NCI-H748 treated with DMSO at 0.1 percent for 48 hours (cell line): ENCODE data around the gene OR2AE1.
"Not testable (repeated sequence)": the region's sequence is repeated elsewhere in the genome, so short reads cannot be mapped to it uniquely, and the experiment has no call there.

Experiments
- DNase-seq: peaks from one replicate; lab custom pipeline; 2025; lab: John Stamatoyannopoulos, UW

Gene OR2AE1, protein sequence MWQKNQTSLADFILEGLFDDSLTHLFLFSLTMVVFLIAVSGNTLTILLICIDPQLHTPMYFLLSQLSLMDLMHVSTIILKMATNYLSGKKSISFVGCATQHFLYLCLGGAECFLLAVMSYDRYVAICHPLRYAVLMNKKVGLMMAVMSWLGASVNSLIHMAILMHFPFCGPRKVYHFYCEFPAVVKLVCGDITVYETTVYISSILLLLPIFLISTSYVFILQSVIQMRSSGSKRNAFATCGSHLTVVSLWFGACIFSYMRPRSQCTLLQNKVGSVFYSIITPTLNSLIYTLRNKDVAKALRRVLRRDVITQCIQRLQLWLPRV

DNA sequence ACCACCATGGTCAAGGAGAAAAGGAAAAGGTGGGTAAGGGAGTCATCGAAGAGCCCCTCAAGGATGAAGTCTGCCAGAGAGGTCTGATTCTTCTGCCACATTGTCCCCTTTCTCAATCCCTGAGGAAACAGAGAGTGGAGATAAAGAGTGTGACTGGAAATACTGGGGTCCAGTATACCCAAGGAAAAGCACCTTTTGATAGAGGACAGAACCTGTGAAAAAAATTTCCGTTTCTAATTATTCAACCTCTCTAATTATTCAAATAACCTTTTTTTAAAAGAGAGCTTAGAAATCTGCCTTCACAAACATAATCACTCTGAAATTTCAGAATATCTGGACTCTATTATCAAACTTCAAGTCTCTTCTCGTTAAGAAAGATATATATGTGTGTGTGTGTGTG, at the start of gene OR2AE1:
TSS of gene OR2AE1 (minus strand) at position 101 of the 400 bp plus-strand sequence. CDS start at position 101, 0 bp downstream.
- no peak for DNase-seq

DNA sequence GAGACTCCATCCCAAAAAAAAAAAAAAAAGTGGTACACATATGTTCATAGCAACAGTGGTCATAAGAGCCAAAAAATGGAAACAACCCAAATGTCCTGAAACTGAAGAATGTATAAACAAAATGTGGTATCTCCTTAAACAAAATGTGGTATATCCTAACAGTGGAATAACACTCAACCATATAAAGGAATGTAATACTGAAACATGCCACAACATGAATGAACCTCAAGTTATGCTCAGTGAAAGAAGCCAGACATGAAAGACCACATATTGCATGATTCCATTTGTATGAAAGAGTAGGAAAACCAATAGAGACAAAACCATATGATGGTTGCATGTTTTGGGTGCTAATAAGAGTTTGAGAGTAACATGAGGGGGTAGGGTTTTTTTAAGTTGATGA, 49.5 kb upstream of the OR2AE1 start:
- no peak for DNase-seq

DNA sequence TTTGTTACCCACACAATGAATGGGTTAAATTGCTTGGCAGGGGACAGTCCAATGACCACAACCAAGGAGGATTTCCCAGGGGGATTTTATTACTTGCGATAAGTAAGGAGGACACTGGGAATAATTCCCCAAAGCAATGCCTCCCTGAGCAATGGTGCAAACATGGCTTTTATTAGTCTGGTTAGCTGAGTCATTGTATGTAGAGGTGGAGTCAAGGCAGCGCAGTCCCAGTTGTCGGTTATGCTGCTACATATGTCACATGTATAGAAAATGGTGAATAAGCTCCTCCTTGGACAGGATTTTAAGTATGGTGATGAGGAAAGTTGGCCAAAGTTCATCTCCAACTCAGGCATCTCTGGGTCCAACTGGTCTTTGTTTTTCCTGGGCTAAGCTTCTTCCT, 46.4 kb upstream of the OR2AE1 start:
- DNase-seq = no peak

- DNase-seq = no peak
Observed at GRCh38 chr7:99920149-99920548, 43.3 kb upstream of the OR2AE1 start.

DNA sequence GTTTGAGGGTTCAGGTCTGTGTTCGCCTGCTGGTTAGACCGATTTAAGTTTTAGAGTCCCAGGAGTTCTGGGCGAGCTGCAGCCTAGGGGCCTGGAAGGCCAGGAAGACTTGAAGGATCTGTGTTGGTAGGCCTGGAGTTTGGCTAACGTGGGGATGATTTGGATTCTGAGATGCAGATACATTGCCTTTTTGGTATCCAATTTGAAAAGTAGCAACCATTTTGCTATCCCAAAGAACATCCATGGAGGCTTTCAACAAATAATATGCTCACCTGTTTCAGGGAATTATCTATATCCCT, 42.9 kb upstream of the OR2AE1 start:
- DNase-seq = no peak

DNA sequence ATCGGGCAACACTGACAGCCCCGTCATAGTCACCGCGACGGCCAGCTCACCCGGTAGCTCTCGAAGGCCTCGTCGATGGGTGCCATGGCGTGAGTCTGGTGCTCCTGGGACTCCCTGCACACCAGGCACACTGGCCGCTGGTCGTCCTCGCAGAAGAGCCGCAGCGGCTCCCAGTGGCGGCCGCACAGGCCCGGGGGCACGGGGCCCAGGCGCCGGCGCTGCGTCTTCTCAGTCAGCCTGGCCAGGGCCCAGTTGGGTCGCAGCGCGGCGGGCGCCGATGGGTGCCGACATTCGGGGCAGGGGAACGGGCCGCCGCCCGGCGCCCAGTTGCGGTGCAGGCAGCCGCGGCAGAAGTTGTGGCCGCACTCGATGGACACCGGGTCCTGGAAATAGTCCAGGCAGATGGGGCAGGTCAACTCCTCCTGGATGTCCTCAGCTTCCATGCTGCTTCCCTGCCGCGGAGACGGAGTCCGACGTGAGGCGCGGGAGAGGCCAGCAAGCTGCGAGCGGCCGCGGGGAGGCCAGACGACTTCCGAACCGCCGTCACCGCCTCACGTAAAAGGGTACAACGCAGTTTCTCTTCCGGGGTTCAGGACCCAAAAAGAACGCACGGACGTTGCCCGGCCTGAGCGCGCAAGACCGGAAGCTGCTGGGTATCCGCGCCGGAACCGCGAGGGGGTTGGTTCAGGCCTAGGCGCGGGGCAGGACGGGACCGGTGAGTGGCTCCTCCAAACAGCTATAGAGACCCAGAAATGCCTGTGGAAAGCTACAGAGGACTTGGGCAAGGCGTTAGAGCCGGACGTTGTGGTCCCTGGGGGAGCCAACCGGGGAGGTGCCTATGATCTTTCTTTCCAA, 42.4 kb upstream of the OR2AE1 start, which contains the start of gene TRIM4:
TSS of gene TRIM4 (minus strand) at position 572 of the 855 bp plus-strand sequence. CDS start at position 443, 129 bp downstream.
- peak; percentile 58 for DNase-seq

DNA sequence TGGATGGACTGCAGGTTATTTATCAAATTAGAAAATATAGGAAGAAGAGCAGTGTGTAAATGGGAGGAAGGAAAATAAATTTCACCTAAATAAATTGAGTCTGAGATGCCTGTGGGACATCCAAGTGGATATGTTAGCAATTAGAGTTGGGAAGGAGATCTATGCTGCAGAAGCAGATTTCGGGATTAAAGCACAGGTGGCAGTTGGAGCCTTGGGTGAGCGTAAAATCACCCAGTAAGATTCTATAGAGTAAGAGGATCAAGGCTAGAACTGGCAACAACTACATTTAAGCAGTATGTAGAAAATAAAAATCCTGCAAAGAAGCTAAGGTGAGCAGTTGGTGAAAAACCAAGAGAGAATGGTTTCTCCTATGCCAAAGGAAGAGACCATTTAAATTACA, 34.1 kb upstream of the OR2AE1 start:
- no peak for DNase-seq

DNA sequence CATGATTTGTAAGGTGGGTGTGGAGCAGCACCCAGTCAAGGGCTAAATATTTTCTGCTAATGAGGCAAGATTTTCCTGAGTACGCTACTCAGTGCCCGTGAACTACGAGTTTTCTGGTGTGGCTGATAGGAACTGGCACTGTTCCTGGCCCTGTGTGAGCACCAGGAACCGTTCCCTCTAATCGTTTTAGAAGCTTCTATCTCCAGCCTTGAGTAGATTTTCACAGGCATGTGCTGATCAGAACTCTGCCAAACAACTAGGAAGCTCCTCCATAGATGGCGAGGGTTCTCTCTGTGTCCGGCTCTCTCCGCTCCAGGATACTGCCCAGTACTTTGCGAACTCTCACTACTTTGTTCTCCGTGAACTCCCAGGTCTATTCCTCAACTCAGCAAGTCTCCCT, 24.7 kb upstream of the OR2AE1 start:
- no peak for DNase-seq

DNA sequence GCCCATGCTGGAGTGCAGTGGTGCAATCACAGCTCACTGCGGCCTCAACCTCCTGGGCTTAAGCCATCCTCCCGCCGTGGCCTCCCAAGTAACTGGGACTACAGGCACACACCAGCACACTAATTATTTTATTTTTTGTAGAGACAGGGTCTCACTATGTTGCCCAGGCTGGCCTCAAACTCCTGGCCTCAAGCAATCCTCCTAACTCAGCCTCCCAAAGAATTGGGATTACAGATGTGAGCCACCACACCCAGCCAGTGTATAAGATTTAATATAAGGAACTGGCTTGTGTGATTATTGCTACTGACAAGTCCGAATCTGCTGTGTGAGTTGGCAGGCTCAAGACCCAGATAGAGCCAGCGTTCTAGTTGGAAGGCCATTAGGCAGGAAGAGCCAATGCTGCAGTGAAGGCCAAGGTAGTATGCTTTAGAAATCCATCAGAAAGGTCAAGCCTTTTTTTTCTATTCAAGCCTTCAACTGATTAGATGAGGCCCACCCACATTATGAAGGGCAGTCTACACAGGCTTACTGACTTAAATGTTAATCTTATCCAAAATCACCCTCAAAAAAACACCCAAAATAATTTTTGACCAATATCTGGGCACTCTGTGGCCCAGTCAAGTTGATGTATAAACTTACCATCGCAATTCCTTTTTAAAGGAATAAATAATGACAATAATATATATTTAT, 23.1 kb upstream of the OR2AE1 start:
- no peak for DNase-seq

- DNase-seq = no peak
Observed at GRCh38 chr7:99898836-99899235, 22.0 kb upstream of the OR2AE1 start.

DNA sequence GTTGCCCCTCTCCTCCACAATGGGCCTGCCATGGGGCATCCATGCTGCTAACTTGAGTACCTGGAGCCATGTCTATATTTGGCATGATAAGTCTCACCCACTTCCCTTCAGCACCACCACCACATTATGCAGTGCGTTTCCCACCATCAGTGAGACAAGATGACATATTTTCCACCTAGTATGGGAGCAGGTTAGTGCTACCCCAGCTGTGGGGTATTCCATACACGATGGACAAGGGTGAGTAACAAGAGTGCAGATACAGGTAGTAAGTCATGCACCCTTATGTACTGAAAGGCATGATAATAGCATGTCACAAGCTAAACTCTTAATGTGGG, 21.2 kb upstream of the OR2AE1 start:
- DNase-seq = no peak

DNA sequence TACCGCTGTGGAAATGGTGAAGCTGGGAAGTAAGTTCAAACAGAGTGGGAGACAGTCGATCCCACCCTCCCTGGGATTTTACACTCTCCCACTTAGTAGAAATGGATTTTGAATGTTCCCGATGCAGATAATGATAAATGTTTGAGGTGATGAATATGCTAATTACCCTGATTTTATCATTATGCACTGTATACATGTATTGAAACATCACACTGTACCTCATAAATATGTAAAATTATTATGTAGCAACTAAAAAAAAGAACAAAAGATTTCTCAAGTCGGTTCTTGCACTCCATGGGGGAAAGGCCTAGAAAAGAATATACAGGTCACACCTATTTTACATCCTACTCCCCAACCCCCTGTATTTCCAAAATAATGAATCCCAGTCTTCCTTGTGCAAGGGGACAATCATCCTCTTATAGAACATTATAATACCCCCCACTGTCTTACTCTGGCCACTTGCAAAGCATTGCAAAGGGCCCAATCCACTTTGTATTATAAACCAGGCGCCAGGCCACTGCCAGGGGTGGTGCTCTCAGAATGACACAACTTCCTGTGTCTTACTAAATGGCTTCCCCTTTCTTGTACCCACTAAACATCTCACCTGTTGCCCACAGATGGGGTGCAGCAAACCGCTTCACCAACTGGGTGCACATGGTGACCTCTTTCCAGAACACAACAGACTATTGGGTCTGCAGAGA, 20.6 kb upstream of the OR2AE1 start:
- no peak for DNase-seq

- DNase-seq = no peak
Observed at GRCh38 chr7:99894738-99895137, 17.9 kb upstream of the OR2AE1 start.

- DNase-seq = no peak
Observed at GRCh38 chr7:99893280-99893679, 16.4 kb upstream of the OR2AE1 start.

DNA sequence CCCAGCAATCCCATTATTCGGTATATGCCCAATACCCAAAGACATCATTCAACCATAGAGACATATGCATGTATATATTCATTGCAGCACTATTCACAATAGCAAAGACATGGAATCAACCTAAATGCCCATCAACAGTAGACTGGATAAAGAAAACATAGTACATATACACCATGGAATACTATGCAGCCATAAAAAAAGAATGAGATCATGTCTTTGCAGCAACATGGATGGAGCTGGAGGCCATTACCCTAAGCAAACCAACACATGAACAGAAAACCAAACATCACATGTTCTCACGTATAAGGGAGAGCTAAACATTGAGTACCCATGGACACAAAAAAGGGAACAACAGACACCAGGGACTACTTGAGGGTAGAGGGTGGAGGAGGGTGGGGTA, 13.5 kb upstream of the OR2AE1 start:
- DNase-seq = not testable (repeated sequence)

DNA sequence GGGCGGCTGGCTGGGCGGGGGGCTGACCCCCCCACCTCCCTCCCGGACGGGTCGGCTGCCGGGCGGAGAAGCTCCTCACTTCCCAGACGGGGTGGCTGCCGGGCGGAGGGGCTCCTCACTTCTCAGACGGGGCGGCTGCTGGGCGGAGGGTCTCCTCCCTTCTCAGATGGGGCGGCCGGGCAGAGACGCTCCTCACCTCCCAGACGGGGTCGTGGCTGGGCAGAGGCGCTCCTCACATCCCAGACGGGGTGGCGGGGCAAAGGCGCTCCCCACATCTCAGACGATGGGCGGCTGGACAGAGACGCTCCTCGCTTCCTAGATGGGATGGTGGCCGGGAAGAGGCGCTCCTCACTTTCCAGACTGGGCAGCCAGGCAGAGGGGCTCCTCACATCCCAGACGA, 11.5 kb upstream of the OR2AE1 start:
- DNase-seq = not testable (repeated sequence)

DNA sequence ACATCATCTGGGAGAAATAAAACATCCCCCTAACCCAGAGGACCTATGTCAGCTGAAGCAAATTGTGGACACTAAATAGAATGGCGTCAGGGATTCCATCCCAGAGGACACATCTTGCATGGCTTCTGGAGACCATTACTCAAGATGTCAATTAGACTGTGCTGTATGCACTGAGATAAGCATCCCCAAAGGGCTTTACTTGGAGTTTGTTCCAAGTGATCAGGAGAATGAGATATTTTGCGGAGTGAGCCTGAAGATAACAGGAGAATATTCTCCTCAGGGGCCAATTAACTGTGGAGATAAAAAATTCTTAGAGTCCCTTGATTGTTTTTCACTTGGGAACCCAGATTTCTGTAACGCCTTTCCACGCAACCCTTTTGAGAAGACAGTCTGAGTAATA, 4.5 kb upstream of the OR2AE1 start:
- DNase-seq = no peak

DNA sequence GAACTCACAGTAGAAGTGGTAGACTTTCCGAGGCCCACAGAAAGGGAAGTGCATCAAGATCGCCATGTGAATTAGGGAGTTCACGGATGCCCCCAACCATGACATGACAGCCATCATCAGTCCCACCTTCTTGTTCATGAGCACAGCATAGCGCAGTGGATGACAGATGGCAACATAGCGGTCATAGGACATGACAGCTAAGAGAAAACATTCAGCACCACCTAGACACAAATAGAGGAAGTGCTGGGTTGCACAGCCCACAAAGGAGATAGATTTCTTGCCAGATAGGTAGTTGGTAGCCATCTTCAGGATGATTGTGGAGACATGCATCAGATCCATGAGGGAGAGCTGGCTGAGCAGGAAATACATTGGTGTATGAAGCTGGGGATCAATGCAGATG, 342 bp downstream of the OR2AE1 start:
- no peak for DNase-seq

- DNase-seq = no peak
Observed at GRCh38 chr7:99868246-99868645, 8.6 kb downstream of the OR2AE1 start.

- DNase-seq = not testable (repeated sequence)
Observed at GRCh38 chr7:99867477-99867876, 9.4 kb downstream of the OR2AE1 start.

DNA sequence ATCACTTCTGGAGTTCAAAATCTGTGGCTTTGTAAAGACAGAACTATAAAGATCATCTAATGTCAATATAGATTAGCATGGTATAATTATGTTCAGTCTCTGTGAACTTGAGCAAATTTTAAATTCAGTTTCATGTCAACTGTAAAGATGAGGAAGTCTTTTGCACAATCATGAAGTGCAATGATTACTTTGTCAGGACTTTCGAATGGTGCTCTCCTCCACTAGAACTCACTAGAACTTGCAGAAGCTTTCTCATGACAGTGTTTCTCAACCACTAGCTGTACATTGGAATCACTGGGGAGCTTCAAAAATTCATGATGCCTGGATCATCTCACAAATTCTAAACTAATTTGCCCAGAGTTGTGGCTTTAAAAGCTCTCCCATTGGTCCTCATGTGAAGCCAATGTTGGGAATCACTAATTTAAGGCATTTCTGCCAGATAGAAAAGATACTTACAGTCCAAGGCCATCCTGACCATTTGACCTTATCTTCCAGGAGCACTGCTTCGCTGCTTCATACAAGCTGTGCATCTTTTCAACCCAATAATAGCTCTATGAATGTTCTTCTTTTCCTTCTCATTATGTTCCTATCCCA, 12.9 kb downstream of the OR2AE1 start:
- no peak for DNase-seq
